Aorta (tissue), 5 donors: Measurements from ENCODE around the gene ORM2. TPM values are rescaled to one million over a fixed set of nuclear protein-coding genes. Genes with fewer than 3 reads are reported as not detected.

Experiments
- ATAC-seq: fragments of 200-7000 bp; cut with Tn5 transposase; one replicate; pipeline ENCODE4 v1.9.1; 2022; ENCODE audit warnings: moderate library complexity; ENCODE audit not compliant: low FRiP score
- DNase-seq, 2 donors: peaks; one replicate each; pipeline ENCODE4 v3.0.0-alpha.2; 2020
- H3K27ac ChIP-seq, 2 donors: one replicate each; pipeline ENCODE4 v1.5.1; 2013; ENCODE audit warnings: low read length in 2 of 2, mild to moderate bottlenecking in 2 of 2, moderate library complexity in 2 of 2, control low read depth in 1 of 2, inconsistent platforms in 1 of 2, low read depth in 1 of 2
- H3K27me3 ChIP-seq, 2 donors: one replicate each; pipeline ENCODE4 v1.6.1; 2013; ENCODE audit warnings: control low read depth in 1 of 2, low read length in 1 of 2, mild to moderate bottlenecking in 1 of 2, moderate library complexity in 1 of 2; ENCODE audit not compliant: insufficient read depth in 2 of 2, control insufficient read depth in 1 of 2
- H3K36me3 ChIP-seq, 2 donors: one replicate each; pipeline ENCODE4 v1.6.1; 2013; ENCODE audit warnings: control low read depth in 1 of 2, low read length in 1 of 2, mild to moderate bottlenecking in 1 of 2; ENCODE audit not compliant: insufficient read depth in 2 of 2, control insufficient read depth in 1 of 2
- H3K4me1 ChIP-seq, 2 donors: one replicate each; pipeline ENCODE4 v1.6.1; 2013; ENCODE audit warnings: low read length in 2 of 2, control low read depth in 1 of 2, mild to moderate bottlenecking in 1 of 2, moderate library complexity in 1 of 2; ENCODE audit not compliant: insufficient read depth in 2 of 2, control insufficient read depth in 1 of 2
- H3K4me3 ChIP-seq, 2 donors: one replicate each; pipeline ENCODE4 v1.5.1; 2013; ENCODE audit warnings: low read length in 2 of 2, control low read depth in 1 of 2, mild to moderate bottlenecking in 1 of 2
- H3K9me3 ChIP-seq: one replicate; pipeline ENCODE4 v1.6.1; 2013; ENCODE audit warnings: mild to moderate bottlenecking, low read length; ENCODE audit not compliant: control insufficient read depth
- WGBS, 2 donors: extraction: QIAGEN DNeasy Blood & Tissue Kit; methylation state at CpG; one replicate each; pipeline ENCODE4 v1.1.7; 2013; 5-methylcytosine and 5-hydroxymethylcytosine counted together
- intact Hi-C, 2 donors: fragments of 100-400 bp; cut with DNase I; formaldehyde crosslinking; loops; one replicate each; pipeline versions ENCODE4 v1.14.2 to v1.15.0; 2022
- polyA plus RNA-seq, 2 donors: library from polyadenylated mRNA; stranded (reverse); fragments of 200-250 nt; gene quantifications; one replicate each; pipeline ENCODE4 v1.2.3, GENCODE V29; 2013
- total RNA-seq, 2 donors: library from RNA; stranded (reverse); fragmentation: NEBNext Ultra II Directional; extraction: Animal tissue kit (Norgen Biotek cat#: 25700); gene quantifications; one replicate each; pipeline ENCODE4 v1.2.1, GENCODE V29; 2021
- donor health status: healthy with polysubstance abuse.
- donor health status: Bipolar disorder and iron deficiency.
- donor health status: DM: no; HTN: no; CAD: no.
- donor health status: DM: no; HTN: no; CAD: no.
- donor health status: DM: yes; HTN: yes; CAD: no.

The ORM2 gene
- total and polyA plus RNA-seq, 4 donors, result not detected

GRCh38 chr9:114309096-114309495 lies 20.6 kb upstream of the ORM2 start:
- intact Hi-C loops, result no loop called here
- H3K36me3 ChIP-seq, result peaks cover 0 to 2% of the 10 kb centered on the region in 2 donors
- no peak overlapping the region for H3K27ac ChIP-seq
- 87 to 89% methylated on average over 13 of the region's 13 CpGs for WGBS, 2 donors
- H3K27me3 ChIP-seq, result no peaks in the 10 kb centered on the region
- H3K9me3 ChIP-seq, result no peaks in the 10 kb centered on the region
- ATAC-seq (no peak), DNase-seq (peak in 1 of 2 donors; percentile 57)
- no peaks in the 10 kb centered on the region for H3K4me1 ChIP-seq
- no peak overlapping the region for H3K4me3 ChIP-seq

GRCh38 chr9:114310471-114311450 lies 18.9 kb upstream of the ORM2 start:
- no peak for ATAC-seq
- WGBS, 2 donors, result 81 to 84% methylated on average over 22 of the region's 22 CpGs
- no peak overlapping the region for H3K27ac ChIP-seq
- no peak overlapping the region for H3K4me3 ChIP-seq
- peak in 1 of 2 donors; percentile 69 for DNase-seq
- no peaks in the 10 kb centered on the region for H3K27me3 ChIP-seq
- no peaks in the 10 kb centered on the region for H3K9me3 ChIP-seq
- H3K4me1 ChIP-seq, result no peaks in the 10 kb centered on the region
- H3K36me3 ChIP-seq, result peaks cover 0 to 2% of the 10 kb centered on the region in 2 donors
- intact Hi-C loops, result no loop called here

- no peaks in the 10 kb centered on the region for H3K27me3 ChIP-seq
- peak in 1 of 2 donors; percentile 59 for DNase-seq
- 93% methylated on average over 28 of the region's 28 CpGs for WGBS, 2 donors
- H3K36me3 ChIP-seq, result peaks cover 0 to 2% of the 10 kb centered on the region in 2 donors
- no peak for ATAC-seq
- no peak overlapping the region for H3K4me3 ChIP-seq
- no peak overlapping the region for H3K27ac ChIP-seq
- H3K9me3 ChIP-seq, result no peaks in the 10 kb centered on the region
- H3K4me1 ChIP-seq, result no peaks in the 10 kb centered on the region
- intact Hi-C loops, result no loop called here
Measured at GRCh38 chr9:114311571-114312512, 17.8 kb upstream of the ORM2 start.

GRCh38 chr9:114312513-114312875 lies 17.2 kb upstream of the ORM2 start:
- Histone ChIP-seq H3K27me3 (no peaks in the 10 kb centered on the region), H3K9me3 (no peaks in the 10 kb centered on the region), H3K4me3 (no peak overlapping the region), H3K4me1 (no peaks in the 10 kb centered on the region), H3K27ac (no peak overlapping the region), H3K36me3 (no peaks in the 10 kb centered on the region)
- ATAC-seq (no peak), DNase-seq (peak in 1 of 2 donors; percentile 28)
- intact Hi-C loops, result no loop called here
- 77 to 81% methylated on average over 8 of the region's 8 CpGs for WGBS, 2 donors

GRCh38 chr9:114313186-114313585 lies 16.5 kb upstream of the ORM2 start:
- 73 to 79% methylated on average over 8 of the region's 8 CpGs for WGBS, 2 donors
- H3K4me3 ChIP-seq, result no peak overlapping the region
- ATAC-seq (no peak), DNase-seq (peak in 1 of 2 donors; percentile 27)
- no peaks in the 10 kb centered on the region for H3K27me3 ChIP-seq
- no peak overlapping the region for H3K27ac ChIP-seq
- intact Hi-C loops, result no loop called here
- H3K9me3 ChIP-seq, result no peaks in the 10 kb centered on the region
- no peaks in the 10 kb centered on the region for H3K4me1 ChIP-seq
- no peaks in the 10 kb centered on the region for H3K36me3 ChIP-seq

GRCh38 chr9:114314256-114314867 lies 15.3 kb upstream of the ORM2 start:
- intact Hi-C loops, result no loop called here
- no peaks in the 10 kb centered on the region for H3K27me3 ChIP-seq
- DNase-seq, result no peak
- WGBS, 2 donors, result 59 to 63% methylated on average over 7 of the region's 7 CpGs
- no peak for ATAC-seq
- no peak overlapping the region for H3K27ac ChIP-seq
- no peaks in the 10 kb centered on the region for H3K9me3 ChIP-seq
- no peaks in the 10 kb centered on the region for H3K4me1 ChIP-seq
- H3K36me3 ChIP-seq, result no peaks in the 10 kb centered on the region
- no peak overlapping the region for H3K4me3 ChIP-seq

GRCh38 chr9:114314881-114315722 lies 14.6 kb upstream of the ORM2 start:
- ATAC-seq (peak; percentile 34), DNase-seq (peak; percentile 63 to 70)
- no peak overlapping the region for H3K4me3 ChIP-seq
- no peaks in the 10 kb centered on the region for H3K4me1 ChIP-seq
- H3K27ac ChIP-seq, result no peak overlapping the region
- H3K36me3 ChIP-seq, result no peaks in the 10 kb centered on the region
- no peaks in the 10 kb centered on the region for H3K9me3 ChIP-seq
- 46 to 55% methylated on average over 8 of the region's 8 CpGs for WGBS, 2 donors
- H3K27me3 ChIP-seq, result no peaks in the 10 kb centered on the region
- intact Hi-C loops, result no loop called here
